HG03354 (cell line): ENCODE data around the gene TTLL7.
"Not testable (repeated sequence)": the region's sequence is repeated elsewhere in the genome, so short reads cannot be mapped to it uniquely, and the experiment has no call there.

Experiments used
- ATAC-seq: cut with Tn5 transposase; IDR thresholded peaks from one replicate; pipeline ENCODE4 v1.9.1; 2021; ENCODE audit warnings: mild to moderate bottlenecking; ENCODE audit not compliant: unreplicated experiment, poor library complexity, severe bottlenecking

TTLL7 gene

GRCh38 chr1:83998205-83998497, 781 bp downstream of the TTLL7 start:
- ATAC-seq = no peak

- ATAC-seq = no peak
These were observed 1.3 kb downstream of the TTLL7 start for GRCh38 chr1:83997631-83998030.

- ATAC-seq = no peak
These were observed 2.3 kb downstream of the TTLL7 start for GRCh38 chr1:83996621-83997020.

- no peak for ATAC-seq
These were observed 2.7 kb downstream of the TTLL7 start for GRCh38 chr1:83996191-83996590.

GRCh38 chr1:83995649-83996048, 3.3 kb downstream of the TTLL7 start:
- ATAC-seq = no peak

GRCh38 chr1:83994111-83994510, 4.8 kb downstream of the TTLL7 start:
- no peak for ATAC-seq

GRCh38 chr1:83990734-83991133, 8.2 kb downstream of the TTLL7 start:
- ATAC-seq = no peak

GRCh38 chr1:83985048-83985447, 13.9 kb downstream of the TTLL7 start:
- ATAC-seq = no peak

- not testable (repeated sequence) for ATAC-seq
These were observed 15.0 kb downstream of the TTLL7 start for GRCh38 chr1:83983918-83984317.

GRCh38 chr1:83978056-83978455, 20.9 kb downstream of the TTLL7 start:
- ATAC-seq = no peak

- no peak for ATAC-seq
These were observed 22.0 kb downstream of the TTLL7 start for GRCh38 chr1:83976920-83977319.

- ATAC-seq = no peak
These were observed 28.1 kb downstream of the TTLL7 start for GRCh38 chr1:83970802-83971201.

GRCh38 chr1:83970114-83970513, 28.8 kb downstream of the TTLL7 start:
- no peak for ATAC-seq

GRCh38 chr1:83967336-83967735, 31.6 kb downstream of the TTLL7 start:
- no peak for ATAC-seq

GRCh38 chr1:83964153-83964552, 34.8 kb downstream of the TTLL7 start:
- no peak for ATAC-seq

GRCh38 chr1:83961571-83962295, 37.2 kb downstream of the TTLL7 start:
- no peak for ATAC-seq

- no peak for ATAC-seq
These were observed 38.2 kb downstream of the TTLL7 start for GRCh38 chr1:83960669-83961277.

GRCh38 chr1:83959824-83960498, 39.0 kb downstream of the TTLL7 start:
- ATAC-seq = no peak

GRCh38 chr1:83958704-83959103, 40.2 kb downstream of the TTLL7 start:
- ATAC-seq = no peak

GRCh38 chr1:83954166-83954823, 44.6 kb downstream of the TTLL7 start:
- no peak for ATAC-seq
